Adrenal gland (tissue), 5 donors: ENCODE measurements around the gene ZBTB7C.

ENCODE experiments used
- POLR2A ChIP-seq, 2 donors: fragments of 450-650 bp; IDR thresholded peaks; one replicate each; pipeline ENCODE4 v1.6.1; 2017; ENCODE audit warnings: antibody characterized with exemption in 2 of 2, mild to moderate bottlenecking in 2 of 2, moderate library complexity in 1 of 2
- TF ChIP-seq, protein P1 (sequence below), 6 experiments: fragments of 450-650 bp in 4 of 6; fragments of 200-600 bp in 2 of 6; sonication (generic) in 1 of 6; IDR thresholded peaks; 1 replicate in 5 of 6; 2 replicates in 1 of 6; pipeline versions ENCODE4 v1.5.1 to v1.8.0; 2016 to 2021; ENCODE audit warnings: antibody characterized with exemption in 6 of 6, mild to moderate bottlenecking in 2 of 6, moderate library complexity in 1 of 6
- donor health status: DM: no; HTN: no; CAD: no.

DNA sequence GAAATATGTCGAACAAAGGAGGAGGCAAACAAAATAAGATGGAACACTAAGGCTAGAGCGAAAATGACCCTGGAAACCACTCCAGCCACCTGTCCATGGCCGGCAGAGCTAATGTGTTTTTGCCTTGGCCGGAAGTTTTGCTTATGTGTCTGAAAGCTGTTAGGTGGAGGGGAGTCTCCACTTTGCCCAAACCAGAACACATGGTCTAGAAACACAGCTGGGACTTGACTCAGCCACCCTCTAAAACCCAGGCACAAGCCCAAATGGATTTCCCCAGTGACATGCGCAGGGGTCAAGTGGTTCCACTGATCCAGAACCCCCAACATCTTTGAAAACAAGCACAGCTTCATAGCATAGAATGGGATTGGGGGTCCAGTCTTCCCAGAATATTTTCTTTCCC is 159.3 kb downstream of the ZBTB7C start:
- TF ChIP-seq, protein P1, sequence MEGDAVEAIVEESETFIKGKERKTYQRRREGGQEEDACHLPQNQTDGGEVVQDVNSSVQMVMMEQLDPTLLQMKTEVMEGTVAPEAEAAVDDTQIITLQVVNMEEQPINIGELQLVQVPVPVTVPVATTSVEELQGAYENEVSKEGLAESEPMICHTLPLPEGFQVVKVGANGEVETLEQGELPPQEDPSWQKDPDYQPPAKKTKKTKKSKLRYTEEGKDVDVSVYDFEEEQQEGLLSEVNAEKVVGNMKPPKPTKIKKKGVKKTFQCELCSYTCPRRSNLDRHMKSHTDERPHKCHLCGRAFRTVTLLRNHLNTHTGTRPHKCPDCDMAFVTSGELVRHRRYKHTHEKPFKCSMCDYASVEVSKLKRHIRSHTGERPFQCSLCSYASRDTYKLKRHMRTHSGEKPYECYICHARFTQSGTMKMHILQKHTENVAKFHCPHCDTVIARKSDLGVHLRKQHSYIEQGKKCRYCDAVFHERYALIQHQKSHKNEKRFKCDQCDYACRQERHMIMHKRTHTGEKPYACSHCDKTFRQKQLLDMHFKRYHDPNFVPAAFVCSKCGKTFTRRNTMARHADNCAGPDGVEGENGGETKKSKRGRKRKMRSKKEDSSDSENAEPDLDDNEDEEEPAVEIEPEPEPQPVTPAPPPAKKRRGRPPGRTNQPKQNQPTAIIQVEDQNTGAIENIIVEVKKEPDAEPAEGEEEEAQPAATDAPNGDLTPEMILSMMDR (IDR thresholded peaks at IDR 0.05) = no peak
- TF ChIP-seq POLR2A (IDR thresholded peaks at IDR 0.05) = no peak
